MM.1S (cell line): Measurements from ENCODE around the gene DNER.

Experiments
- EZH2 ChIP-seq: fragments of 300-600 bp; sonication (generic); optimal IDR thresholded peaks from 2 replicates; pipeline ENCODE3; 2017; ENCODE audit warnings: low read depth, mild to moderate bottlenecking, antibody characterized with exemption, low read length, mixed read lengths
- EZH2phosphoT487 ChIP-seq: fragments of 300-600 bp; sonication (generic); IDR thresholded peaks from 2 replicates; pipeline ENCODE4 v1.6.1; 2018; ENCODE audit warnings: antibody characterized with exemption, low read length
- TF ChIP-seq, protein P1 (sequence below): fragments of 300-600 bp; sonication (generic); IDR thresholded peaks from 2 replicates; pipeline ENCODE4 v1.5.1; 2016; ENCODE audit warnings: antibody characterized with exemption, low read length, mixed read lengths

DNA sequence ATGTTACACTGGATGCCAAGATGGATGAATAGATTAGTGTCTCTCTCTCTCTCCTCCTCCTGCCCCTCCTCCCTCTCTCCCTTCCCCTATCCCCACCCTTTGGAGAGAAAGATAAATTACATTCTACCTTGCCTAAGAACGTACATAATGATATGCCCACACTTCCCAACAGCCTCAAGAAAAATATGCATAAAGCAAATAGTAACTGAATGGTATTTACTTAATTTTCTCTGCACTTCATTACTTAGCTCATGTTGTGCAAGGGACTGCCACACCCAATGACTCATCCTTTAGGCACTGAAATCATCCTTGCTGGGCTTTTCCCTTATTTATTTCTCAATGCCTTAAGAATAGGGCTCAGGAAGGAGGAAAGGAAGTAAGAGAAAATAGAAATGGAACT is 306.0 kb downstream of the DNER start:
- TF ChIP-seq, protein P1, sequence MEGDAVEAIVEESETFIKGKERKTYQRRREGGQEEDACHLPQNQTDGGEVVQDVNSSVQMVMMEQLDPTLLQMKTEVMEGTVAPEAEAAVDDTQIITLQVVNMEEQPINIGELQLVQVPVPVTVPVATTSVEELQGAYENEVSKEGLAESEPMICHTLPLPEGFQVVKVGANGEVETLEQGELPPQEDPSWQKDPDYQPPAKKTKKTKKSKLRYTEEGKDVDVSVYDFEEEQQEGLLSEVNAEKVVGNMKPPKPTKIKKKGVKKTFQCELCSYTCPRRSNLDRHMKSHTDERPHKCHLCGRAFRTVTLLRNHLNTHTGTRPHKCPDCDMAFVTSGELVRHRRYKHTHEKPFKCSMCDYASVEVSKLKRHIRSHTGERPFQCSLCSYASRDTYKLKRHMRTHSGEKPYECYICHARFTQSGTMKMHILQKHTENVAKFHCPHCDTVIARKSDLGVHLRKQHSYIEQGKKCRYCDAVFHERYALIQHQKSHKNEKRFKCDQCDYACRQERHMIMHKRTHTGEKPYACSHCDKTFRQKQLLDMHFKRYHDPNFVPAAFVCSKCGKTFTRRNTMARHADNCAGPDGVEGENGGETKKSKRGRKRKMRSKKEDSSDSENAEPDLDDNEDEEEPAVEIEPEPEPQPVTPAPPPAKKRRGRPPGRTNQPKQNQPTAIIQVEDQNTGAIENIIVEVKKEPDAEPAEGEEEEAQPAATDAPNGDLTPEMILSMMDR, result no peak
- TF ChIP-seq EZH2, result no peak
- TF ChIP-seq EZH2phosphoT487, result no peak
